ENCODE results near the gene KATNIP.

Gene KATNIP

DNA sequence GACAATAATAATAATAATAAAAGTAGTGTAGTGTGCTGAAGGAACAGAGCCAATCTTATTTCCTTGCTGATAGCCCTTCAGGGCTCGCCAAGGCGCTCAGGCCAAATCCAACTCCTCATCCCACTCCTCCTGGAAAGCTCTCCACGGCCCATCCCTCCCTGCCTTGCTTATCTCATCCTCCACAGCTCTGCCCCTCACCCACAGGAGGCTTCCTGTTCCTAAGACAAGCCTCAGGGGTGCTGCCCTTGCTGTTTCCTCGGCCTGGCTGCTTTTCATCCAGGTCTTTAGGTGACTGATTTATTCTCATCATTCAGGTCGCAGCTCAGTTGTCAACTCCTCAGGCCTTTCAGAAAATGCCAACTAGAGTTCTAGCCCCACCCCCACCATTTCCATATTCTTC is 11.4 kb upstream of the KATNIP start:
- H3K18ac ChIP-seq (ENCODE audit: low read length) = no peak overlapping the region
- WGBS (ENCODE audit: extremely low coverage, insufficient coverage, insufficient read length) = no CpG with 5 or more reads among the region's 5 CpGs
- H3K36me3 ChIP-seq (ENCODE audit: control insufficient read depth in 1 of 2, insufficient read depth in 2 of 2, low read length in 2 of 2) = peaks cover 49 to 65% of the 10 kb centered on the region in 2 experiments
- H3K4me3 ChIP-seq (ENCODE audit: low read depth, low read length) = no peak overlapping the region
- H3K23ac ChIP-seq (ENCODE audit: low read length) = no peak overlapping the region
- H3K27ac ChIP-seq (ENCODE audit: low read depth, low read length) = no peak overlapping the region
- no peak overlapping the region for H2BK120ac ChIP-seq (ENCODE audit: insufficient read depth, low read length, poor library complexity)
- H3K79me2 ChIP-seq (ENCODE audit: control insufficient read depth, insufficient read depth, low read length, poor library complexity) = no peaks in the 10 kb centered on the region
- H4K91ac ChIP-seq (ENCODE audit: low read depth, low read length) = no peak overlapping the region
- H2AK5ac ChIP-seq (ENCODE audit: low read length) = no peak overlapping the region
- H3K14ac ChIP-seq (ENCODE audit: low read length) = no peak overlapping the region
- no peak overlapping the region for H2BK5ac ChIP-seq (ENCODE audit: low read depth, low read length, poor library complexity)
- H3K4ac ChIP-seq (ENCODE audit: low read depth, low read length) = no peak overlapping the region
- no peak for DNase-seq
- H2AFZ ChIP-seq (ENCODE audit: insufficient read depth, low read length, poor library complexity) = no peak overlapping the region
- no peak overlapping the region for H3K4me2 ChIP-seq (ENCODE audit: low read length)
- H3K9ac ChIP-seq (ENCODE audit: low read length) = no peak overlapping the region
- no peak overlapping the region for H2BK12ac ChIP-seq (ENCODE audit: low read length)
- no peaks in the 10 kb centered on the region for H3K27me3 ChIP-seq (ENCODE audit: insufficient read depth, low read length)
- no peaks in the 10 kb centered on the region for H3K9me3 ChIP-seq (ENCODE audit: insufficient read depth, low read depth, low read length)
- no peak overlapping the region for H4K12ac ChIP-seq (ENCODE audit: low read depth, low read length)
- no peaks in the 10 kb centered on the region for H3K79me1 ChIP-seq (ENCODE audit: low read length)
- H3K4me1 ChIP-seq (ENCODE audit: control insufficient read depth in 1 of 2, insufficient read depth in 2 of 2, low read length in 2 of 2) = no peaks in the 10 kb centered on the region
- no peak overlapping the region for H4K8ac ChIP-seq (ENCODE audit: low read depth, low read length)

DNA sequence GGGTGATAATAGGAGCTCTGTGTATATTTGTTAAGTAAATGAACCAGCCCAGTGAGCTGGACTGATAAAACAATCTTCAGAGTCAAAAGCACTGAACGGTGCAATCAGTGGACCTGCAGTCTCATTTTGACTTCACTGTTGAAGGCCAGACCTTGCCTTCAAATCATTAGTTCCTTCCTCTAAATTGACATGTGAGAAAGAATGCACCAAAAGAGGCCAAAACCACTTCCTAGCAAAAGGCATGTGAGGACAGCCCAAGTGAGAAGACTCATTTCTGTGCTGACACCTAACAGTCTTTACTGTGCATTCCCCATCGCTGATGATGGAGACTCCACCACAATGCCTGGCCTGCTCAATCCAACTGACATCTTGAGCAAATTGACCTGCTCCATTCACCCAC is 10.8 kb upstream of the KATNIP start:
- H3K4me3 ChIP-seq (ENCODE audit: low read depth, low read length) = no peak overlapping the region
- no peak overlapping the region for H2AK5ac ChIP-seq (ENCODE audit: low read length)
- no peaks in the 10 kb centered on the region for H3K79me2 ChIP-seq (ENCODE audit: control insufficient read depth, insufficient read depth, low read length, poor library complexity)
- no peaks in the 10 kb centered on the region for H3K27me3 ChIP-seq (ENCODE audit: insufficient read depth, low read length)
- no peaks in the 10 kb centered on the region for H3K79me1 ChIP-seq (ENCODE audit: low read length)
- no peaks in the 10 kb centered on the region for H3K9me3 ChIP-seq (ENCODE audit: insufficient read depth, low read depth, low read length)
- no CpG with 5 or more reads among the region's 2 CpGs for WGBS (ENCODE audit: extremely low coverage, insufficient coverage, insufficient read length)
- H2BK12ac ChIP-seq (ENCODE audit: low read length) = no peak overlapping the region
- no peak overlapping the region for H3K14ac ChIP-seq (ENCODE audit: low read length)
- H3K36me3 ChIP-seq (ENCODE audit: control insufficient read depth in 1 of 2, insufficient read depth in 2 of 2, low read length in 2 of 2) = peaks cover 51 to 68% of the 10 kb centered on the region in 2 experiments
- no peak overlapping the region for H2AFZ ChIP-seq (ENCODE audit: insufficient read depth, low read length, poor library complexity)
- H3K4ac ChIP-seq (ENCODE audit: low read depth, low read length) = no peak overlapping the region
- H4K12ac ChIP-seq (ENCODE audit: low read depth, low read length) = no peak overlapping the region
- no peak overlapping the region for H2BK120ac ChIP-seq (ENCODE audit: insufficient read depth, low read length, poor library complexity)
- no peak overlapping the region for H3K18ac ChIP-seq (ENCODE audit: low read length)
- DNase-seq = no peak
- H4K91ac ChIP-seq (ENCODE audit: low read depth, low read length) = no peak overlapping the region
- no peak overlapping the region for H4K8ac ChIP-seq (ENCODE audit: low read depth, low read length)
- no peak overlapping the region for H2BK5ac ChIP-seq (ENCODE audit: low read depth, low read length, poor library complexity)
- no peaks in the 10 kb centered on the region for H3K4me1 ChIP-seq (ENCODE audit: control insufficient read depth in 1 of 2, insufficient read depth in 2 of 2, low read length in 2 of 2)
- H3K4me2 ChIP-seq (ENCODE audit: low read length) = no peak overlapping the region
- H3K23ac ChIP-seq (ENCODE audit: low read length) = no peak overlapping the region
- no peak overlapping the region for H3K27ac ChIP-seq (ENCODE audit: low read depth, low read length)
- H3K9ac ChIP-seq (ENCODE audit: low read length) = no peak overlapping the region

DNA sequence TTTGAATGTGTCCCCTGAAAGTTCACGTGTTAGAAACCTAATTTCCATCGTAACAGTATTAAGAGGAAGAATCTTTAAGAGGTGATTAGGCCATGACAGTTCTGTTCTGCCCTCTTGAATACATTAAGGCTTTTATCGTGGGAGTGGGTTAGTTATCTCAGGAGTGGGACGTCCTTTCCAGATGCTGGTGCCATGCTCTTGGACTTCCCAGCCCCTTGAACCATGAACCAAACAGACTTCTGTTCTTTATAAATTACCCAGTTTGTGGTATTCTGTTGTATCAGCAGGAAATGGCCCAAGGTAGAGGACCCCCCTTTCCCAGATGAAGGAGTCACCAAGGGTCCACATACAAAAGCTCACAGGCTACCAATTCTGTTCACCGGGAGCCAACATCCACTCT is 10.3 kb upstream of the KATNIP start:
- H3K79me1 ChIP-seq (ENCODE audit: low read length) = no peaks in the 10 kb centered on the region
- H3K27ac ChIP-seq (ENCODE audit: low read depth, low read length) = no peak overlapping the region
- H4K91ac ChIP-seq (ENCODE audit: low read depth, low read length) = no peak overlapping the region
- H3K36me3 ChIP-seq (ENCODE audit: control insufficient read depth in 1 of 2, insufficient read depth in 2 of 2, low read length in 2 of 2) = peaks cover 54 to 69% of the 10 kb centered on the region in 2 experiments
- no peak for DNase-seq
- H3K23ac ChIP-seq (ENCODE audit: low read length) = no peak overlapping the region
- H3K14ac ChIP-seq (ENCODE audit: low read length) = no peak overlapping the region
- no peak overlapping the region for H2BK120ac ChIP-seq (ENCODE audit: insufficient read depth, low read length, poor library complexity)
- H3K4ac ChIP-seq (ENCODE audit: low read depth, low read length) = no peak overlapping the region
- no peak overlapping the region for H3K9ac ChIP-seq (ENCODE audit: low read length)
- H2AFZ ChIP-seq (ENCODE audit: insufficient read depth, low read length, poor library complexity) = no peak overlapping the region
- H3K4me1 ChIP-seq (ENCODE audit: control insufficient read depth in 1 of 2, insufficient read depth in 2 of 2, low read length in 2 of 2) = no peaks in the 10 kb centered on the region
- H2BK5ac ChIP-seq (ENCODE audit: low read depth, low read length, poor library complexity) = no peak overlapping the region
- H3K27me3 ChIP-seq (ENCODE audit: insufficient read depth, low read length) = no peaks in the 10 kb centered on the region
- H2AK5ac ChIP-seq (ENCODE audit: low read length) = no peak overlapping the region
- H3K79me2 ChIP-seq (ENCODE audit: control insufficient read depth, insufficient read depth, low read length, poor library complexity) = no peaks in the 10 kb centered on the region
- H3K18ac ChIP-seq (ENCODE audit: low read length) = no peak overlapping the region
- H4K12ac ChIP-seq (ENCODE audit: low read depth, low read length) = no peak overlapping the region
- no peak overlapping the region for H3K4me3 ChIP-seq (ENCODE audit: low read depth, low read length)
- no CpG with 5 or more reads among the region's 5 CpGs for WGBS (ENCODE audit: extremely low coverage, insufficient coverage, insufficient read length)
- no peak overlapping the region for H2BK12ac ChIP-seq (ENCODE audit: low read length)
- H4K8ac ChIP-seq (ENCODE audit: low read depth, low read length) = no peak overlapping the region
- no peak overlapping the region for H3K4me2 ChIP-seq (ENCODE audit: low read length)
- H3K9me3 ChIP-seq (ENCODE audit: insufficient read depth, low read depth, low read length) = no peaks in the 10 kb centered on the region

DNA sequence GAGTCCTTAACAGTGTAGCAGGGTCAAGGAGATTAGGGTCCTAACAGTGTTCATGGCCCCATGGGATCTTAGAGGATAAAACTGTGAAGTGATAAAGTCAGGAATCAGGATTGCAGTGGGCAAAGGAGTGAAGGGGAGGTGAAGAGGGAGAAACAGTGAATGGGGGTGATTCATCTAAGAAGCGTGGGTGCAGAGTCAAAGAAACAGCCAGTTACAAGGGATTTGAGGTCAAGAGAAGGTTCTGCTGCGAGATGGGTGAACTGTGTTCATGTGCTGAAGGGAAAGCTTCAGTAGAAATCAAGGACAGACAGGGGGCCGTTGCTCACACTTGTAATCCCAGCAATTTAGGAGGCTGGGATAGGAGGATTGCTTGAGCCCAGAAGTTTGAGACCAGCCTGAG is 6.1 kb upstream of the KATNIP start:
- Histone ChIP-seq H3K4me1 (ENCODE audit: control insufficient read depth in 1 of 2, insufficient read depth in 2 of 2, low read length in 2 of 2) (peaks cover 1 to 13% of the 10 kb centered on the region in 2 experiments), H3K36me3 (ENCODE audit: control insufficient read depth in 1 of 2, insufficient read depth in 2 of 2, low read length in 2 of 2) (peaks cover 42 to 54% of the 10 kb centered on the region in 2 experiments), H3K14ac (ENCODE audit: low read length) (no peak overlapping the region), H2BK12ac (ENCODE audit: low read length) (no peak overlapping the region), H4K12ac (ENCODE audit: low read depth, low read length) (no peak overlapping the region), H3K4me3 (ENCODE audit: low read depth, low read length) (no peak overlapping the region), H3K4ac (ENCODE audit: low read depth, low read length) (no peak overlapping the region), H3K9ac (ENCODE audit: low read length) (no peak overlapping the region), H3K79me1 (ENCODE audit: low read length) (no peaks in the 10 kb centered on the region), H4K91ac (ENCODE audit: low read depth, low read length) (no peak overlapping the region), H2AFZ (ENCODE audit: insufficient read depth, low read length, poor library complexity) (no peak overlapping the region), H3K27me3 (ENCODE audit: insufficient read depth, low read length) (no peaks in the 10 kb centered on the region), H3K79me2 (ENCODE audit: control insufficient read depth, insufficient read depth, low read length, poor library complexity) (no peaks in the 10 kb centered on the region), H3K18ac (ENCODE audit: low read length) (no peak overlapping the region), H2BK120ac (ENCODE audit: insufficient read depth, low read length, poor library complexity) (no peak overlapping the region), H3K4me2 (ENCODE audit: low read length) (no peak overlapping the region), H3K23ac (ENCODE audit: low read length) (no peak overlapping the region), H2BK5ac (ENCODE audit: low read depth, low read length, poor library complexity) (no peak overlapping the region), H2AK5ac (ENCODE audit: low read length) (no peak overlapping the region), H3K9me3 (ENCODE audit: insufficient read depth, low read depth, low read length) (no peaks in the 10 kb centered on the region), H3K27ac (ENCODE audit: low read depth, low read length) (no peak overlapping the region), H4K8ac (ENCODE audit: low read depth, low read length) (no peak overlapping the region)
- DNase-seq = no peak
- no CpG with 5 or more reads among the region's 3 CpGs for WGBS (ENCODE audit: extremely low coverage, insufficient coverage, insufficient read length)
